HepG2 (cell line): ENCODE measurements around the gene ELL. TPM values are rescaled to one million over a fixed set of nuclear protein-coding genes. Genes with fewer than 3 reads are reported as not detected.

Source experiments
- ATAC-seq: fragments of 200-7000 bp; cut with Tn5 transposase; 3 replicates; pipeline ENCODE4 v1.9.1; 2020; ENCODE audit warnings: mild to moderate bottlenecking, moderate library complexity
- BruUV-seq: library from RNA; stranded (reverse); fragments of 400-500 nt; replicated peaks from 2 replicates; lab custom pipeline; 2021; lab: Mats Ljungman, UMichigan
- CTCF ChIA-PET: fragments of 300-600 bp; formaldehyde crosslinking; extraction: SDS; loops from one replicate; lab custom pipeline; 2021; ENCODE audit warnings: low total read pairs, inconsistent platforms, low intra/inter-chr PET ratio; lab: Yijun Ruan, JAX
- POLR2A ChIA-PET: fragments of 350-600 bp; sonication (Branson Sonifier 250); formaldehyde crosslinking; loops from one replicate; lab custom pipeline; 2020; ENCODE audit warnings: antibody characterized with exemption, inconsistent platforms; lab: Yijun Ruan, JAX
- DNase-seq: peaks from one replicate; pipeline ENCODE4 v3.0.0-alpha.2; 2015; ENCODE audit warnings: low spot score
- FAIRE-seq: peaks from 3 replicates; lab custom pipeline; 2011; peaks lifted over from hg19 to GRCh38; lab: Jason Lieb, UNC
- H2AFZ ChIP-seq: one replicate; pipeline ENCODE4 v1.6.1; 2011; ENCODE audit warnings: low read length, inconsistent platforms
- H3K27ac ChIP-seq: fragments of 300-600 bp; 3 replicates; pipeline ENCODE4 v1.8.0; 2011; ENCODE audit warnings: mixed run types, mild to moderate bottlenecking, mixed read lengths, low read length, inconsistent platforms; ENCODE audit not compliant: insufficient read depth; ENCODE audit errors: extremely low read length
- H3K27me3 ChIP-seq, 2 experiments: fragments of 200-600 bp in 1 of 2; 2 replicates in 1 of 2; 3 replicates in 1 of 2; pipeline versions ENCODE4 v1.6.0 to v1.8.0; 2011; ENCODE audit warnings: low read length in 2 of 2, mild to moderate bottlenecking in 2 of 2, moderate library complexity in 2 of 2, inconsistent platforms in 1 of 2; ENCODE audit not compliant: insufficient read depth in 2 of 2, control insufficient read depth in 1 of 2
- H3K36me3 ChIP-seq, 2 experiments: fragments of 200-600 bp in 1 of 2; replicated peaks in 1 of 2; 2 replicates in 1 of 2; 3 replicates in 1 of 2; pipeline versions ENCODE4 v1.5.1 to v1.8.0; 2011; ENCODE audit warnings: low read length in 2 of 2, inconsistent platforms in 1 of 2; ENCODE audit not compliant: insufficient read depth in 2 of 2, control insufficient read depth in 1 of 2
- H3K4me1 ChIP-seq: 2 replicates; pipeline ENCODE4 v1.5.1; 2012; ENCODE audit warnings: low read length, inconsistent platforms; ENCODE audit not compliant: insufficient read depth
- H3K4me2 ChIP-seq: 2 replicates; pipeline ENCODE4 v1.6.0; 2011; ENCODE audit warnings: low read depth, low read length, inconsistent platforms
- H3K4me3 ChIP-seq, 3 experiments: fragments of 200-600 bp in 1 of 3; sonication (generic), shearing (Covaris generic) in 1 of 3; replicated peaks in 1 of 3; 2 replicates each; pipeline ENCODE4 v1.5.1; 2011 to 2016; ENCODE audit warnings: low read length in 3 of 3, inconsistent platforms in 2 of 3, low read depth in 2 of 3, mild to moderate bottlenecking in 2 of 3, control low read depth in 1 of 3, mixed read lengths in 1 of 3; ENCODE audit not compliant: insufficient read depth in 1 of 3
- H3K79me2 ChIP-seq: one replicate; pipeline ENCODE4 v1.6.1; 2011; ENCODE audit warnings: low read length, inconsistent platforms; ENCODE audit not compliant: insufficient read depth
- H3K9ac ChIP-seq: 2 replicates; pipeline ENCODE4 v1.6.0; 2011; ENCODE audit warnings: mild to moderate bottlenecking, low read depth, low read length, inconsistent platforms; ENCODE audit not compliant: insufficient read depth
- H3K9me3 ChIP-seq: 2 replicates; pipeline ENCODE4 v1.5.1; 2012; ENCODE audit warnings: mild to moderate bottlenecking, low read length
- H4K20me1 ChIP-seq: 2 replicates; pipeline ENCODE4 v1.6.0; 2011; ENCODE audit warnings: inconsistent platforms, mild to moderate bottlenecking, low read length, moderate library complexity; ENCODE audit not compliant: insufficient read depth
- AGO2 ChIP-seq: fragments of 200-400 bp; formaldehyde crosslinking; optimal IDR thresholded peaks from 2 replicates; pipeline ENCODE3; 2017; ENCODE audit warnings: mild to moderate bottlenecking, low read depth, low read length, moderate library complexity
- ELK4 ChIP-seq: sonication (generic); formaldehyde crosslinking; IDR thresholded peaks from 2 replicates; pipeline ENCODE4 v1.9.0; 2021; ENCODE audit warnings: missing genetic modification reagents, borderline replicate concordance
- MXD1 ChIP-seq: sonication (generic); formaldehyde crosslinking; IDR thresholded peaks from 2 replicates; pipeline ENCODE4 v1.4.0; 2020; ENCODE audit warnings: mild to moderate bottlenecking, missing genetic modification reagents
- RFX1 ChIP-seq: fragments of 450-650 bp; IDR thresholded peaks from 2 replicates; pipeline ENCODE4 v1.6.1; 2017
- SRSF1 ChIP-seq: fragments of 200-400 bp; formaldehyde crosslinking; optimal IDR thresholded peaks from 2 replicates; pipeline ENCODE3; 2017; ENCODE audit warnings: mild to moderate bottlenecking, low read depth, low read length, moderate library complexity
- TOPORS ChIP-seq: sonication (generic); formaldehyde crosslinking; IDR thresholded peaks from 2 replicates; pipeline ENCODE4 v1.8.0; 2023; ENCODE audit warnings: mild to moderate bottlenecking, missing genetic modification reagents
- ZC3H4 ChIP-seq: sonication (generic); formaldehyde crosslinking; IDR thresholded peaks from 2 replicates; pipeline ENCODE4 v1.4.0; 2020; ENCODE audit warnings: missing genetic modification reagents, borderline replicate concordance
- ZNF451 ChIP-seq: sonication (generic); formaldehyde crosslinking; IDR thresholded peaks from 2 replicates; pipeline ENCODE4 v1.5.0; 2020; ENCODE audit warnings: mild to moderate bottlenecking, missing genetic modification reagents
- WGBS: methylation state at CpG from one replicate; pipeline ENCODE4 v1.1.6; 2017; ENCODE audit warnings: low lambda C conversion rate; 5-methylcytosine and 5-hydroxymethylcytosine counted together
- in situ Hi-C: cut with HindIII; loops from 2 replicates; pipeline ENCODE4 v1.10.0; 2017; ENCODE audit warnings: low pct_unique_long_range_greater_than_20kb; ENCODE audit not compliant: extremely low pct_ligation_motif_present
- intact Hi-C: fragments of 100-400 bp; cut with micrococcal nuclease; formaldehyde crosslinking; loops from one replicate; pipeline ENCODE4 v1.10.0; 2022; ENCODE audit not compliant: unreplicated experiment
- polyA plus RNA-seq, 8 experiments: library from polyadenylated mRNA; depleted of rRNA in 3 of 8; stranded (reverse) in 7 of 8; unstranded in 1 of 8; fragments of >200 nt; fragmentation: Illumina TruSeq in 4 of 8; extraction: Trizol in 4 of 8; gene quantifications; 2 replicates each; pipeline versions ENCODE4 v1.2.1 to v1.2.3, GENCODE V29; 2011 to 2016; ENCODE audit warnings: low read depth in 4 of 8, missing spikeins in 1 of 8, mixed read lengths in 1 of 8; ENCODE audit not compliant: insufficient read depth in 1 of 8
- total RNA-seq, 5 experiments: library from RNA; depleted of rRNA; stranded (reverse); fragments of >200 nt; fragmentation: Illumina TruSeq; extraction: Trizol; gene quantifications; 2 replicates each; pipeline ENCODE4 v1.2.3, GENCODE V29; 2016; ENCODE audit warnings: low read depth in 1 of 5

The ELL gene
- total and polyA plus RNA-seq, 2 of the 13 experiments (the other 11 are each of a cell fraction or from before 2014, with no cell fraction given) = 3.7 to 5.4 TPM

GRCh38 chr19:18428787-18429674 lies 92.8 kb downstream of the ELL start:
- Histone ChIP-seq H3K4me1 (no peaks in the 10 kb centered on the region), H3K4me2 (no peak overlapping the region), H4K20me1 (no peaks in the 10 kb centered on the region), H3K27ac (no peak overlapping the region), H3K27me3 (no peaks in the 10 kb centered on the region), H3K9me3 (no peaks in the 10 kb centered on the region), H3K9ac (no peak overlapping the region), H3K79me2 (no peaks in the 10 kb centered on the region), H3K4me3 (no peak overlapping the region), H2AFZ (no peak overlapping the region), H3K36me3 (peaks cover 1 to 3% of the 10 kb centered on the region in 2 experiments; a peak in 2 of 5 replicates)
- no peak for FAIRE-seq
- ChIA-PET POLR2A (no interaction called here), CTCF (no interaction called here)
- DNase-seq = no peak
- TF ChIP-seq ZC3H4 (no peak), RFX1 (0 out of 2 replicates have a peak, but pooled peaks have one; percentile 25), SRSF1 (no peak), ELK4 (CRISPR knock-in tag) (no peak), AGO2 (peak; percentile 15), ZNF451 (no peak), MXD1 (CRISPR knock-in tag) (no peak), TOPORS (CRISPR knock-in tag) (no peak)
- ATAC-seq = no peak
- WGBS = 100% methylated on average over 7 of the region's 77 CpGs
- intact Hi-C loops (no loop called here), in situ Hi-C loops (no loop called here)
- no TSS peak for BruUV-seq
